ENCODE data around the gene SLC8B1. TPM values are rescaled to one million over a fixed set of nuclear protein-coding genes. Genes with fewer than 3 reads are reported as not detected.

Gene SLC8B1
- polyA plus RNA-seq, 1 donor from 2014 or later = 1.1 TPM

GRCh38 chr12:113299619-113300237 lies 35.2 kb downstream of the SLC8B1 start:
- Histone ChIP-seq H3K79me2 (replicated peaks; ENCODE audit: insufficient read depth, low read length) (no peaks in the 10 kb centered on the region), H3K27ac (ENCODE audit: low read length) (no peak overlapping the region), H3F3A (ENCODE audit: insufficient read depth, low read length, poor library complexity, severe bottlenecking) (no peaks in the 10 kb centered on the region), H3K9me2 (ENCODE audit: insufficient read depth, low read length) (no peaks in the 10 kb centered on the region), H3K9ac (ENCODE audit: low read length) (no peak overlapping the region), H2AFZ (ENCODE audit: low read depth, low read length) (no peak overlapping the region), H3K4me3 (ENCODE audit: low read length) (no peak overlapping the region), H4K20me1 (ENCODE audit: insufficient read depth) (no peaks in the 10 kb centered on the region), H3K36me3 (ENCODE audit: insufficient read depth, low read length) (no peaks in the 10 kb centered on the region), H3K4me2 (ENCODE audit: low read length) (no peak overlapping the region), H3K27me3 (ENCODE audit: insufficient read depth, low read depth, low read length) (peaks cover 3% of the 10 kb centered on the region), H3K9me3 (ENCODE audit: low read length) (no peaks in the 10 kb centered on the region)
- TF ChIP-seq RAD21 (conservative IDR thresholded peaks at IDR 0.05) = no peak

DNA sequence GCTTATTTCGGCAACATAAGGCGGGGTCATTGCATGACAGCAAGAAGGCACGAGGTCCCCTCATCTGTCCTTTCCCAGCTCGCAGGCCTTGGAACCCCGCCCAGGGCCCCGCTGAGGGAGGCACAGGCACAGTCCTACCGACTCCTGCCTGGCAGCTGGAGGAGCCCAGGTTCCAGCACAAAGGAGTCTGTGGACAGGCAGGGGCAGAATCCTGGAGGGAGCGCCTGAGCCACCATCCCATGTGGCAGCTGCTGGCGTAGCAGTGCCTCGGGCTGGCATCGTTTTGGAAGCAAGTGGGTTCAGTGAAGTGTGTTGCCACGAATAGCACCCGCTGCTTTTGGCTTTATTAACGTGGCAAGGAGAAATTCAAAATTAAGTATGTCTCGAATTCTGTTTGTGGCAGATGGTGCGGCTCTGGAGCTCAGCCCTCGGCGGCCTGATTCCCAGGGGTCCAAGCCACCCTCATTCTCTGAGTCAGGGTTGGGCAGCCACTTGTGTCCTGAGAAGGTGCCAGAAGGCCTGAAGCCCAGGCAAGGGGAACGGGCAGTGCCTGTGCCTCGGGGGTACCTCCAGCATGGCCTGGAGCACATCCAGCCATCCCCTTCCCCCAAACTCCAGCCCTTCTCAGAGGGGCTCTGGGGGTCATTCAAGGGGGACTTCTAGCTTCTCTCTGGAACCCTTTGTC lies 35.9 kb downstream of the SLC8B1 start:
- H3K4me2 ChIP-seq (ENCODE audit: low read length) = no peak overlapping the region
- no peak overlapping the region for H2AFZ ChIP-seq (ENCODE audit: low read depth, low read length)
- no peaks in the 10 kb centered on the region for H3K79me2 ChIP-seq (replicated peaks; ENCODE audit: insufficient read depth, low read length)
- no peaks in the 10 kb centered on the region for H3K36me3 ChIP-seq (ENCODE audit: insufficient read depth, low read length)
- no peak for TF ChIP-seq MXI1 (conservative IDR thresholded peaks at IDR 0.05; ENCODE audit: poor library complexity, severe bottlenecking)
- TF ChIP-seq EZH2 (IDR thresholded peaks at IDR 0.05; ENCODE audit: borderline replicate concordance, insufficient read depth, low read length, poor library complexity, severe bottlenecking) = no peak
- TF ChIP-seq EP300 (conservative IDR thresholded peaks at IDR 0.05; ENCODE audit: poor library complexity, severe bottlenecking) = no peak
- no peak for TF ChIP-seq SMC3 (conservative IDR thresholded peaks at IDR 0.05; ENCODE audit: poor library complexity)
- TF ChIP-seq, protein P1, sequence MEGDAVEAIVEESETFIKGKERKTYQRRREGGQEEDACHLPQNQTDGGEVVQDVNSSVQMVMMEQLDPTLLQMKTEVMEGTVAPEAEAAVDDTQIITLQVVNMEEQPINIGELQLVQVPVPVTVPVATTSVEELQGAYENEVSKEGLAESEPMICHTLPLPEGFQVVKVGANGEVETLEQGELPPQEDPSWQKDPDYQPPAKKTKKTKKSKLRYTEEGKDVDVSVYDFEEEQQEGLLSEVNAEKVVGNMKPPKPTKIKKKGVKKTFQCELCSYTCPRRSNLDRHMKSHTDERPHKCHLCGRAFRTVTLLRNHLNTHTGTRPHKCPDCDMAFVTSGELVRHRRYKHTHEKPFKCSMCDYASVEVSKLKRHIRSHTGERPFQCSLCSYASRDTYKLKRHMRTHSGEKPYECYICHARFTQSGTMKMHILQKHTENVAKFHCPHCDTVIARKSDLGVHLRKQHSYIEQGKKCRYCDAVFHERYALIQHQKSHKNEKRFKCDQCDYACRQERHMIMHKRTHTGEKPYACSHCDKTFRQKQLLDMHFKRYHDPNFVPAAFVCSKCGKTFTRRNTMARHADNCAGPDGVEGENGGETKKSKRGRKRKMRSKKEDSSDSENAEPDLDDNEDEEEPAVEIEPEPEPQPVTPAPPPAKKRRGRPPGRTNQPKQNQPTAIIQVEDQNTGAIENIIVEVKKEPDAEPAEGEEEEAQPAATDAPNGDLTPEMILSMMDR (IDR thresholded peaks at IDR 0.05; ENCODE audit: poor library complexity, severe bottlenecking) = no peak
- no peak for TF ChIP-seq RAD21 (conservative IDR thresholded peaks at IDR 0.05)
- no peak for TF ChIP-seq POLR2AphosphoS5 (IDR thresholded peaks at IDR 0.05)
- no peak for TF ChIP-seq TAF1 (IDR thresholded peaks at IDR 0.05; ENCODE audit: low read depth)
- TF ChIP-seq, protein P2, sequence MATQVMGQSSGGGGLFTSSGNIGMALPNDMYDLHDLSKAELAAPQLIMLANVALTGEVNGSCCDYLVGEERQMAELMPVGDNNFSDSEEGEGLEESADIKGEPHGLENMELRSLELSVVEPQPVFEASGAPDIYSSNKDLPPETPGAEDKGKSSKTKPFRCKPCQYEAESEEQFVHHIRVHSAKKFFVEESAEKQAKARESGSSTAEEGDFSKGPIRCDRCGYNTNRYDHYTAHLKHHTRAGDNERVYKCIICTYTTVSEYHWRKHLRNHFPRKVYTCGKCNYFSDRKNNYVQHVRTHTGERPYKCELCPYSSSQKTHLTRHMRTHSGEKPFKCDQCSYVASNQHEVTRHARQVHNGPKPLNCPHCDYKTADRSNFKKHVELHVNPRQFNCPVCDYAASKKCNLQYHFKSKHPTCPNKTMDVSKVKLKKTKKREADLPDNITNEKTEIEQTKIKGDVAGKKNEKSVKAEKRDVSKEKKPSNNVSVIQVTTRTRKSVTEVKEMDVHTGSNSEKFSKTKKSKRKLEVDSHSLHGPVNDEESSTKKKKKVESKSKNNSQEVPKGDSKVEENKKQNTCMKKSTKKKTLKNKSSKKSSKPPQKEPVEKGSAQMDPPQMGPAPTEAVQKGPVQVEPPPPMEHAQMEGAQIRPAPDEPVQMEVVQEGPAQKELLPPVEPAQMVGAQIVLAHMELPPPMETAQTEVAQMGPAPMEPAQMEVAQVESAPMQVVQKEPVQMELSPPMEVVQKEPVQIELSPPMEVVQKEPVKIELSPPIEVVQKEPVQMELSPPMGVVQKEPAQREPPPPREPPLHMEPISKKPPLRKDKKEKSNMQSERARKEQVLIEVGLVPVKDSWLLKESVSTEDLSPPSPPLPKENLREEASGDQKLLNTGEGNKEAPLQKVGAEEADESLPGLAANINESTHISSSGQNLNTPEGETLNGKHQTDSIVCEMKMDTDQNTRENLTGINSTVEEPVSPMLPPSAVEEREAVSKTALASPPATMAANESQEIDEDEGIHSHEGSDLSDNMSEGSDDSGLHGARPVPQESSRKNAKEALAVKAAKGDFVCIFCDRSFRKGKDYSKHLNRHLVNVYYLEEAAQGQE (IDR thresholded peaks at IDR 0.05; ENCODE audit: borderline replicate concordance) = no peak
- H3K9me2 ChIP-seq (ENCODE audit: insufficient read depth, low read length) = no peaks in the 10 kb centered on the region
- H3K27me3 ChIP-seq (ENCODE audit: insufficient read depth, low read depth, low read length) = peaks cover 3% of the 10 kb centered on the region
- no peak overlapping the region for H3K4me3 ChIP-seq (ENCODE audit: low read length)
- no peaks in the 10 kb centered on the region for H3K9me3 ChIP-seq (ENCODE audit: low read length)
- no peaks in the 10 kb centered on the region for H4K20me1 ChIP-seq (ENCODE audit: insufficient read depth)
- no peaks in the 10 kb centered on the region for H3F3A ChIP-seq (ENCODE audit: insufficient read depth, low read length, poor library complexity, severe bottlenecking)
- no peak overlapping the region for H3K27ac ChIP-seq (ENCODE audit: low read length)
- no peak overlapping the region for H3K9ac ChIP-seq (ENCODE audit: low read length)

Data from neural cell (in vitro differentiated cells).